CD4-positive, alpha-beta T cell treated with Interleukin-6 at 100 ng/mL for 8 hours (primary cell): ENCODE results near the gene SEC14L6.

ENCODE experiments used
- DNase-seq: peaks from one replicate; pipeline ENCODE4 v3.0.0-alpha.2; 2020; ENCODE audit warnings: mixed read lengths, low spot score

Gene SEC14L6

GRCh38 chr22:30535182-30535581, 11.4 kb downstream of the SEC14L6 start:
- DNase-seq = no peak

- no peak for DNase-seq
These were observed 14.6 kb downstream of the SEC14L6 start for GRCh38 chr22:30531651-30532608.

GRCh38 chr22:30526656-30527055, 19.9 kb downstream of the SEC14L6 start:
- no peak for DNase-seq

DNA sequence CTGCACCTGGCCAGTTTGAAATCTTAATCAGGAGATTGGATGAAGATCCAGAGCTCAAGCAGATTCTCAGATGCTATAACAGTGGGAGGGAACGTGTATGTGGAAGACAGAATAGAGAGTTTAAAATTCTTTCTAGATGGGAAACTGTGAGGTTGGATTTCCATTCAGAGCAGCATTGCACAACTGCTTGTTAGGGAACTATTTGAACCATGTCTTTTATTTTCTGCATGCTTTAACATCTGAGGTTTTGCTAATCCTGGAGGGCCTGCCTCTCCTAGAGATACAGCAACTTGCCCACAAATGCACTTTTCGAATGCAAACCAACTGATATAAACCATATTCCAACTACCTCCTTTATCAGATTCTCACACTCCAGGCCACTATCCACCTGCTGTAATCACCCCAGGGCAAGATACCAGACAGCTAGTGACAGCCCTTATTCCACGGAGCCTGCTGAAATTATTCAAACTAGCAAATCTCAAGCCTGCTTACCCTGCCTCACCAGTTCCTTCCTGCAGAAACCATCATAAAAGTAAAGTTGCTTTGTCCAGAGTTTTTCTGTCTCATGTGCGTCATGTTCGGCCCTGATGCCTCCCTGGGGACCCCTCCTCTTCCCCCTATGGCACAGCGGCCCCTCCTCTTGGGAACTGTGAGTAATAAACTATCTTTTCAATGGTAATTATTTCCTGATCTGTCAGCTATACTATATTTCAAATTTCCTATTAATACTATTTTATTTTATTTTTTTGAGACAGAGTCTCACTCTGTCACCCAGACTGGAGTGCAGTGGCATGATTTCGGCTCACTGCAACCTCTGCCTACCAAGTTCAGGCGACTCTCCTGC, 22.7 kb downstream of the SEC14L6 start:
- no peak for DNase-seq

DNA sequence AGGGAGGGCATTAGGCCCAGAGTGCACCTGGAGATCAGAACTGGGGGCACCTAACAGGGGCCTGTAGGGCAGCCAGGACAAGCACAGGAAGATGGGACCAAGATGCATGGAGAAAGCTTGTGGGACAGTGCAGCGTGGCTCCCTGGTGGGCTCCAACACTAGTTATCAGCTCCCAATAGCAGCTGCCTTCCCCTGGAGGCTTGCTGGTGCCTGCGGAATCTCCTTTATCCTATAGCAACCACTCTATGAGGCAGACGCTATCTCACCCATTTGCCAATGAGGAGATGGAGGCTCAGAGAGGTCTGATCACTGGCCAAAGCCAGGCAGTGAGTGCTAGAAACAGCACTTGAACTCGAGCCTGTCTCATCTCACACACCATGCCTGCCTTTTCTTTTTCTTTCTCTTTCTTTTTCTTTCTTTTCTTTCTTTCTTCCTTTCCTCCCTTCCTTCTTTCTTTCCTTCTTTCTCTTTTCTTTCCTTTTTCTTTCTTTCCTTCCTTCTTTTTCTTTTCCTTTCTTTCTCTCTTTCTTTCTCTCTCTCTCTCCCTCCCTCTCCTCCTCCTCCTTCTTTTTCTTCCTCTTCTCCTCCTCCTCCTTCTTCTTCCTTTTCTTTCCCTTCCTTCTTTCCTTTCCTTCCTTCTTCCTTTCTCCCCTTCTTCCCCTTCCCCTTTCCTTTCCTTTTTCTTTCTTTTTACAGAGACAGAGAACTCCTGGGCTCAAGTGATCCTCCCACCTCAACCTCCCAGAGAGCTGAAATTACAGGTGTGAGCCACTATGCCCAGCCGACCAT, 25.0 kb downstream of the SEC14L6 start:
- DNase-seq = no peak

DNA sequence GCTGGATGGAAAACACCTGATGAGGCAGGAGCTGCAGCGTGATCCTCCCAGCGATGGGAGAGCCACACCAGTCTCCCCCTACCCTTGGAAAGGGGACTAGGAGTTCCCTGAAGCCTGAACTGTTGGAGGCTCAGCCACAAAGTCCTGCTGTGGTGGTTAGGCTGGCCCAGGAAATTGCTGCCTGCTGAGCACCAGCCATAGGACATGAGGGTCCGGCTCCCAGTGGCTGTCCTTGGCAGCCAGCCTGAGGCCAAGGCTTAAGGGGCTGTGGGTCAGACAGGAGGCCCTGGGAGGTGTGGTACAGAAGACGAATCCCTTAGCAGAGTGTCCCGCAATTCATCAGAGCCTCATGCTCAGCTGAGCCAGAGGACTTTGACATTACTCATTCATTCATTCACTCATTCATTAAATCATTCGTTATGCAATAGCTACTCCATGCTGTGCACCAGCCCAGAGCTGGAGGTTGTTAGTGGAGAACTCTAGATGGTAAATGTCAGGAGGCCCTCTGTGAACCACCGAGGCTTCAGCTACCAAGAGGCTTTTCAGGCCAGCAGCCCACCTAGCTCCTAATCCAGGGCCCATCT, 26.6 kb downstream of the SEC14L6 start:
- DNase-seq = no peak

- DNase-seq = no peak
These were observed 29.8 kb downstream of the SEC14L6 start for GRCh38 chr22:30516731-30517130.

DNA sequence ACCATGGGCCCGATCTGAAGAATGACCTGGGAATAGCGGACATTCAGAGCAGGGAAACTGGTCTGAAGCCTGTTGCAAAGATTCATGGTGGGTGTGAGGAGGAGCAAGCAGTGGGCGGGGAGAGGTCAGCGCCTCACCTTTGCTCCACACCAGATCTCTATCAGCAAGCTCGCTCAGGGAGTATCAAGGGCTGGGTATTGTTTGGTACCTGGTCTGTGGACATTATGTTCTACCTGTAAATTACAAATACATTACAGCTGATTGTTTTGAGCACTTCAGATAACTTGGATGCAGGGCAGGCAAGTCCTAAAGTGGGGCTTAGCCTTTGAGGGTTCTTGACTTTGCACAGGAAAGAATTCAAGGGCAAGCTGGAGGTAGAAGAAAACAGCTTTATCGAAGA, 30.3 kb downstream of the SEC14L6 start:
- DNase-seq = no peak

DNA sequence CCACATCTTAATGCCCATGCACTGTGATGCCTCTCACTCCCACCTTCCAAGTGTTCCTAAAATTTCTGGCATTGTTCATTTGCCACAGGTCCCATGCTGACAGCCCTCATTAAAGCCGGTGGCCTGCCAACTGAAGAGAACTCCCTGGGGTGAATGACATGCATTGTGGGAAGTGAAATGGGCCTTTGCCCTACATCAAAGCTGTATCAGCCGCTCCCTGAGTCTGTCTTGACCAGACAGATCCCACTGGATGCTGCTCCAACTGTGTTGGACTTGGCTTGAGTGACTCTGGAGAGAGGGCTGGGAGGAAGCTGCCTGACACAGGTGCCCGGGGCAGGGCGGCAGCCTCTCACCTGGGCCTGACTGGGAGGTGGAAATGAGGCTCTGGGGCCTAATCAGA, 32.3 kb downstream of the SEC14L6 start:
- DNase-seq = no peak

GRCh38 chr22:30513462-30513861, 33.1 kb downstream of the SEC14L6 start:
- no peak for DNase-seq

DNA sequence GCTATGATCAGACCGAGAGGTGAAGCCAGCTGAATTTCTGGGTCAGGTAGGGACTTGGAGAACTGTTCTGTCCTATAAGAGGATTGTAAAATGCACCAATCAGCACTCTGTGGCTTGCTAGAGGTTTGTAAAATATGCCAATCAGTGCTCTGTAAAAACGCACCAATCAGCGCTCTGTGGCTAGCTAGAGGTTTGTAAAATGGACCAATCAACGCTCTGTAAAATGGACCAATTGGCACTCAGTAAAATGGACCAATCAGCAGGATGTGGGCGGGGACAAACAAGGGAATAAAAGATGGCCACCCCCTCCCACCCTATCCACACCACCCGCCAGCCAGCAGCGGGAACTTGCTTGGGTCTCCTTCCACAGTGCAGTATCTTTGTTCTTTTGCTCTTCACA, 34.6 kb downstream of the SEC14L6 start:
- DNase-seq = no peak

DNA sequence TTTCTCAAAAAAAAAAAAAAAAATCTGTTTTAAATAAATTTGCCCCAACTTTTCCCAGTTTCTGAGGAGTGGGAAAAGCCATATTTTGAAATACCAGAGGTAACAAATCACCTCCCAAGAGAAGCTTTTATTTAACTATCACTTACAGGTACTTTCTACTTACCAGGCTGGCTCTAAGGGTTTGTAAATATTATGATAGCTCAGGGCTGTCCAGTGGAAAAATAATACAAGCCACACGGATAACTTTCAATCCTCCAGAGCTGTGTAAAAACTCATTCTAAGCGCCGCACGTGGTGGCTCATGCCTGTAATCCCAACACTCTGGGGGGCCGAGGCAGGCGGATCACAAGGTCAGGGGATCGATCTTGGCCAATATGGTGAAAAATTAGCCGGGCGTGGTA, 35.4 kb downstream of the SEC14L6 start:
- no peak for DNase-seq

- DNase-seq = no peak
These were observed 38.3 kb downstream of the SEC14L6 start for GRCh38 chr22:30508216-30508615.

GRCh38 chr22:30507670-30508069, 38.9 kb downstream of the SEC14L6 start:
- no peak for DNase-seq

GRCh38 chr22:30506507-30506968, 40.0 kb downstream of the SEC14L6 start:
- DNase-seq = no peak

DNA sequence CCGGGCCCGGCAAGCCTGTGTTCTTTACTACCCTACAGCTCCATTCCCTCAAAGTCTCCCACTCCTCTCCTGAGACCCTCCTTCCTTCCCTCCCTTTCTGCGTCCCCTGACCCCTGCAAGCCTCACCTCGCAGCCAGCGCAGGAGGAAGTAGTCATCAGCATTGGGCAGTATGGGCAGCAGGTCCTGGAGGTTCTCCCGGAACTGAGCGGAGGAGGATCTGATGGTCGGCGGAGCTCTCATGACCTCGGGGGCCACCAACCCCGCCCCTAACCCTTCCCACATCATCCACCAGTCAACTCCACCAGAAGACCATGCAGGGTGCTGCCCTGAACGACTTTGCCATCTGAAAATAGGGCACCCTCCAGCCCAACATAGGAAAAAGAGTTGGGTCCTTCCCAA, 43.0 kb downstream of the SEC14L6 start:
- no peak for DNase-seq

DNA sequence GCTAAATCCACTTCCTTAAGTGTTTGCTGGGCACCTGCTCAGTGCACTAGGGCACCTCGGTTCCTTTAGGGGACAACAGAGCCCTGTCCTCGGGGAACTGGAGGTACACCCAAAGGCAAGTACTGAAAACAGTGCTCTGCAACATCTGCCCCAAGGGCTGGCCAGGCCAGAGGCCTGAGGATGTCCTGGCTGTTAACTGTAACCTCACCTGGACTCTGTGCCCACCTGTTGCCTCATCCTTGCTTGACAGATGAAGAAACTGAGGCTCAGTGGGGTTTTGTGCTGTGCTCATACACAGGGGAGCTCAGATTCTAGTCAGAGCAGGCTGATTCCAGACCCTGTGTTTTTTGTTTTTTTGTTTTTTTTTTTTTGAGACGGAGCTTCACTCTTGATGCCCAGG, 43.6 kb downstream of the SEC14L6 start:
- no peak for DNase-seq

DNA sequence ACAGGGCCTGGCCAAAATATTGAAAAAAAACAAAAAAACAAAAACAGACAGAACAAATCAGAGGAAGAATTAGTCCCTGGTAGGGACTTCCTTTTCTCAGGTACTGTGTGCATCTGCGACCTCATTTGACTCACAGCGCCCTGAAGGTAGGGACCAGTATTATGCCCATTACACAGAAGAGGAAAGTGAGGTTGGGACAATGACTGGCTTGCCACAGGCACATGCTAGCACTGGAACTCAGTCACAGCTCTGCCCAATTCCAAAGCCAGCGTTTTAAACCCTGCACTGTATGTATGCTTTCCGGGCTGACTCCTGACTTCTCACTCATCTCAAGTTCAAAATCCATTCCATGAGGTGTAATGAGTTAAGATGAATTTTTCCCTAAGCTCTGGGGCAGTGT, 44.4 kb downstream of the SEC14L6 start:
- DNase-seq = no peak

- DNase-seq = no peak
These were observed 45.9 kb downstream of the SEC14L6 start for GRCh38 chr22:30500628-30501027.

GRCh38 chr22:30497466-30498150, 48.9 kb downstream of the SEC14L6 start:
- no peak for DNase-seq
